ENCODE data around the gene AWAT1.

The AWAT1 gene

GRCh38 chrX:70281951-70282350 is 47.5 kb downstream of the AWAT1 start, which contains the start of gene RAB41:
RAB41 (plus strand) TSS chrX:70282172; CDS start chrX:70282218, 46 bp downstream.
- Histone ChIP-seq H3K4me3 (ENCODE audit: low read depth in 1 of 2, low read length in 2 of 2) (no peak within 1 kb of the TSS), H2AFZ (ENCODE audit: low read depth, low read length) (no peak within 1 kb of the TSS), H3K4me1 (ENCODE audit: insufficient read depth, low read length) (no peaks in the 10 kb centered on the region), H3K79me2 (ENCODE audit: insufficient read depth, low read length) (no peaks in the 10 kb centered on the region), H3K36me3 (ENCODE audit: insufficient read depth, low read length) (peaks cover 4% of the 10 kb centered on the region; the same call in 1 of the 2 replicates), H3K27ac (ENCODE audit: low read length) (no peak within 1 kb of the TSS), H4K20me1 (ENCODE audit: insufficient read depth, low read length) (no peaks in the 10 kb centered on the region), H3K9ac (ENCODE audit: low read depth, low read length) (no peak within 1 kb of the TSS), H3K9me3 (ENCODE audit: insufficient read depth, low read length, severe bottlenecking) (no peaks in the 10 kb centered on the region), H3K27me3 (ENCODE audit: insufficient read depth, low read length, poor library complexity) (no peaks in the 10 kb centered on the region), H3K4me2 (ENCODE audit: insufficient read depth, low read length) (no peak within 1 kb of the TSS)
- TF ChIP-seq EZH2 (IDR thresholded peaks at IDR 0.05; ENCODE audit: borderline replicate concordance, low read depth, low read length, severe bottlenecking) (no peak), CTCF (IDR thresholded peaks at IDR 0.05; ENCODE audit: borderline replicate concordance, extremely low read depth, low read length, poor library complexity, severe bottlenecking) (no peak)
- ATAC-seq (ENCODE audit: insufficient read depth, low read depth) (no peak), DNase-seq (no peak)

- H3K79me2 ChIP-seq (ENCODE audit: insufficient read depth, low read length), result peaks cover 51% of the 10 kb centered on the region
- peak overlapping the region; percentile 95 for H2AFZ ChIP-seq (ENCODE audit: low read depth, low read length)
- no peaks in the 10 kb centered on the region for H4K20me1 ChIP-seq (ENCODE audit: insufficient read depth, low read length)
- DNase-seq (no peak), ATAC-seq (ENCODE audit: insufficient read depth, low read depth) (no peak)
- H3K9me3 ChIP-seq (ENCODE audit: insufficient read depth, low read length, severe bottlenecking), result no peaks in the 10 kb centered on the region
- peak overlapping the region; percentile 93 for H3K4me2 ChIP-seq (ENCODE audit: insufficient read depth, low read length)
- H3K27me3 ChIP-seq (ENCODE audit: insufficient read depth, low read length, poor library complexity), result no peaks in the 10 kb centered on the region
- peaks cover 36% of the 10 kb centered on the region for H3K4me1 ChIP-seq (ENCODE audit: insufficient read depth, low read length)
- TF ChIP-seq EZH2 (IDR thresholded peaks at IDR 0.05; ENCODE audit: borderline replicate concordance, low read depth, low read length, severe bottlenecking), result no peak
- no peak for TF ChIP-seq CTCF (IDR thresholded peaks at IDR 0.05; ENCODE audit: borderline replicate concordance, extremely low read depth, low read length, poor library complexity, severe bottlenecking)
- peaks cover 32% of the 10 kb centered on the region for H3K36me3 ChIP-seq (ENCODE audit: insufficient read depth, low read length)
- H3K4me3 ChIP-seq (ENCODE audit: low read depth in 1 of 2, low read length in 2 of 2), result peak overlapping the region; percentile 75 to 98; a peak in 3 of 4 replicates
- peak overlapping the region; percentile 91 for H3K27ac ChIP-seq (ENCODE audit: low read length)
- peak overlapping the region; percentile 78 for H3K9ac ChIP-seq (ENCODE audit: low read depth, low read length)
Observed at GRCh38 chrX:70289168-70289792, 54.8 kb downstream of the AWAT1 start.
